IMR-90 (cell line): ENCODE data around the gene B4GALT5. TPM values are rescaled to one million over a fixed set of nuclear protein-coding genes. Genes with fewer than 3 reads are reported as not detected.

Source experiments
- ATAC-seq: fragments of 200-7000 bp; cut with Tn5 transposase; 2 replicates; pipeline ENCODE4 v1.9.1; 2020; ENCODE audit warnings: low read depth, mild to moderate bottlenecking, moderate library complexity
- BruUV-seq: library from RNA; stranded (reverse); fragments of 400-500 nt; replicated peaks from 2 replicates; lab custom pipeline; 2021; lab: Mats Ljungman, UMichigan
- CTCF ChIA-PET: fragments of 300-600 bp; formaldehyde crosslinking; extraction: SDS; loops from one replicate; lab custom pipeline; 2021; ENCODE audit warnings: antibody characterized with exemption; lab: Yijun Ruan, JAX
- POLR2A ChIA-PET: fragments of 300-600 bp; sonication (Branson Sonifier 250); formaldehyde crosslinking; loops from one replicate; lab custom pipeline; 2022; ENCODE audit warnings: antibody characterized with exemption; ENCODE audit not compliant: unreplicated experiment; lab: Charles Lee
- DNase-seq: peaks from one replicate; pipeline ENCODE4 v3.0.0; 2013
- H2AFZ ChIP-seq: replicated peaks from 2 replicates; pipeline ENCODE3; 2013; ENCODE audit warnings: low read length, mild to moderate bottlenecking; ENCODE audit not compliant: poor library complexity
- H2AK5ac ChIP-seq: 2 replicates; pipeline ENCODE4 v1.6.1; 2013; ENCODE audit warnings: low read depth, low read length, inconsistent platforms
- H2AK9ac ChIP-seq: replicated peaks from 2 replicates; pipeline ENCODE3; 2013; ENCODE audit warnings: mild to moderate bottlenecking, low read depth, low read length, moderate library complexity; ENCODE audit not compliant: poor library complexity
- H2BK120ac ChIP-seq: 2 replicates; pipeline ENCODE4 v1.6.1; 2013; ENCODE audit warnings: low read depth, low read length, inconsistent platforms
- H2BK15ac ChIP-seq: 3 replicates; pipeline ENCODE4 v1.6.1; 2013; ENCODE audit warnings: low read depth, low read length, inconsistent platforms
- H2BK20ac ChIP-seq: 2 replicates; pipeline ENCODE4 v1.6.1; 2013; ENCODE audit warnings: low read depth, mild to moderate bottlenecking, inconsistent platforms, low read length, moderate library complexity
- H2BK5ac ChIP-seq: 2 replicates; pipeline ENCODE4 v1.6.1; 2013; ENCODE audit warnings: mild to moderate bottlenecking, low read depth, low read length, inconsistent platforms; ENCODE audit not compliant: poor library complexity, severe bottlenecking
- H3K14ac ChIP-seq: replicated peaks from 2 replicates; pipeline ENCODE4 v1.6.1; 2013; ENCODE audit warnings: low read depth, low read length, inconsistent platforms
- H3K18ac ChIP-seq: 2 replicates; pipeline ENCODE4 v1.6.1; 2013; ENCODE audit warnings: low read depth, low read length, control low read depth
- H3K23ac ChIP-seq: 2 replicates; pipeline ENCODE4 v1.6.1; 2013; ENCODE audit warnings: low read depth, low read length, inconsistent platforms
- H3K27ac ChIP-seq: 2 replicates; pipeline ENCODE4 v1.5.1; 2013; ENCODE audit warnings: mild to moderate bottlenecking, control low read depth, low read length; ENCODE audit not compliant: insufficient read depth
- H3K27me3 ChIP-seq: 2 replicates; pipeline ENCODE4 v1.6.1; 2013; ENCODE audit warnings: low read length; ENCODE audit not compliant: control insufficient read depth, insufficient read depth
- H3K36me3 ChIP-seq: 2 replicates; pipeline ENCODE4 v1.6.1; 2013; ENCODE audit warnings: low read length, mixed read lengths; ENCODE audit not compliant: control insufficient read depth, insufficient read depth
- H3K4ac ChIP-seq: 2 replicates; pipeline ENCODE4 v1.6.1; 2013; ENCODE audit warnings: low read depth, low read length, inconsistent platforms
- H3K4me1 ChIP-seq: 2 replicates; pipeline ENCODE4 v1.6.1; 2013; ENCODE audit warnings: low read length, mixed read lengths; ENCODE audit not compliant: control insufficient read depth, insufficient read depth
- H3K4me2 ChIP-seq: 2 replicates; pipeline ENCODE4 v1.6.1; 2013; ENCODE audit warnings: low read depth, mild to moderate bottlenecking, control low read depth, low read length, moderate library complexity
- H3K4me3 ChIP-seq: 2 replicates; pipeline ENCODE4 v1.5.1; 2013; ENCODE audit warnings: low read depth, mild to moderate bottlenecking, control low read depth, low read length, moderate library complexity; ENCODE audit not compliant: insufficient read depth
- H3K56ac ChIP-seq: 2 replicates; pipeline ENCODE4 v1.6.1; 2013; ENCODE audit warnings: low read length, inconsistent platforms; ENCODE audit not compliant: insufficient read depth; ENCODE audit errors: extremely low read depth
- H3K79me1 ChIP-seq, 2 experiments: 2 replicates each; pipeline ENCODE4 v1.6.1; 2013; ENCODE audit warnings: low read length in 2 of 2, inconsistent platforms in 1 of 2, low read depth in 1 of 2
- H3K9ac ChIP-seq: 2 replicates; pipeline ENCODE4 v1.6.1; 2013; ENCODE audit warnings: low read depth, low read length, control low read depth
- H3K9me1 ChIP-seq: 2 replicates; pipeline ENCODE4 v1.6.1; 2013; ENCODE audit warnings: low read length, inconsistent platforms; ENCODE audit not compliant: insufficient read depth
- H3K9me3 ChIP-seq: 2 replicates; pipeline ENCODE4 v1.6.1; 2013; ENCODE audit warnings: low read length; ENCODE audit not compliant: control insufficient read depth, insufficient read depth
- H4K20me1 ChIP-seq: 2 replicates; pipeline ENCODE4 v1.6.1; 2013; ENCODE audit warnings: low read length, inconsistent platforms; ENCODE audit not compliant: insufficient read depth
- H4K5ac ChIP-seq: 2 replicates; pipeline ENCODE4 v1.6.1; 2013; ENCODE audit warnings: mild to moderate bottlenecking, low read depth, low read length, control low read depth
- H4K8ac ChIP-seq, 2 experiments: 2 replicates each; pipeline ENCODE4 v1.6.1; 2013; ENCODE audit warnings: low read depth in 2 of 2, low read length in 2 of 2, control low read depth in 1 of 2, inconsistent platforms in 1 of 2
- H4K91ac ChIP-seq: 2 replicates; pipeline ENCODE4 v1.6.1; 2013; ENCODE audit warnings: low read depth, low read length, inconsistent platforms; ENCODE audit not compliant: insufficient read depth
- BHLHE40 ChIP-seq: fragments of 150-350 bp; IDR thresholded peaks from 2 replicates; pipeline ENCODE4 v1.6.1; 2016; ENCODE audit warnings: mild to moderate bottlenecking, low read depth, low read length
- CEBPB ChIP-seq: IDR thresholded peaks from 2 replicates; pipeline ENCODE4 v1.6.1; 2012; ENCODE audit warnings: low read depth, low read length, improper control_type of control experiment
- CHD1 ChIP-seq: IDR thresholded peaks from 2 replicates; pipeline ENCODE4 v1.6.1; 2012; ENCODE audit warnings: low read depth, low read length, improper control_type of control experiment
- CTCF ChIP-seq: conservative IDR thresholded peaks from 2 replicates; pipeline ENCODE4 v1.5.1; 2012; ENCODE audit warnings: mild to moderate bottlenecking, low read depth, low read length, improper control_type of control experiment
- ELK1 ChIP-seq: fragments of 150-350 bp; IDR thresholded peaks from 2 replicates; pipeline ENCODE4 v1.6.1; 2016; ENCODE audit warnings: low read depth, mild to moderate bottlenecking, low read length, moderate library complexity, borderline replicate concordance
- FOS ChIP-seq: fragments of 150-350 bp; IDR thresholded peaks from 2 replicates; pipeline ENCODE4 v1.6.1; 2016; ENCODE audit warnings: low read depth, low read length
- MAZ ChIP-seq: IDR thresholded peaks from 2 replicates; pipeline ENCODE4 v1.6.1; 2012; ENCODE audit warnings: low read depth, mild to moderate bottlenecking, low read length, improper control_type of control experiment, moderate library complexity, borderline replicate concordance
- MXI1 ChIP-seq: IDR thresholded peaks from 2 replicates; pipeline ENCODE4 v1.6.1; 2012; ENCODE audit warnings: low read depth, mild to moderate bottlenecking, low read length, moderate library complexity, borderline replicate concordance
- NFE2L2 ChIP-seq: fragments of 150-350 bp; IDR thresholded peaks from 2 replicates; pipeline ENCODE4 v1.6.1; 2016; ENCODE audit warnings: low read depth, mild to moderate bottlenecking, low read length
- POLR2A ChIP-seq: IDR thresholded peaks from 2 replicates; pipeline ENCODE4 v1.6.1; 2012; ENCODE audit warnings: mild to moderate bottlenecking, low read depth, low read length
- RAD21 ChIP-seq: IDR thresholded peaks from 2 replicates; pipeline ENCODE4 v1.6.1; 2012; ENCODE audit warnings: low read length, improper control_type of control experiment
- RCOR1 ChIP-seq: IDR thresholded peaks from 2 replicates; pipeline ENCODE4 v1.6.1; 2012; ENCODE audit warnings: mild to moderate bottlenecking, low read length, improper control_type of control experiment; ENCODE audit not compliant: insufficient replicate concordance
- RFX5 ChIP-seq: IDR thresholded peaks from 2 replicates; pipeline ENCODE4 v1.8.0; 2012; ENCODE audit warnings: low read depth, mild to moderate bottlenecking, low read length, moderate library complexity
- SMC3 ChIP-seq: fragments of 150-350 bp; IDR thresholded peaks from 2 replicates; pipeline ENCODE4 v1.6.1; 2016; ENCODE audit warnings: low read depth, mild to moderate bottlenecking, antibody characterized with exemption, low read length, moderate library complexity
- WGBS, 2 experiments: methylation state at CpG; one replicate each; pipeline versions ENCODE4 v1.1.5 to v1.1.7; 2013; ENCODE audit warnings: missing lambda C conversion rate in 2 of 2; ENCODE audit not compliant: insufficient read length in 1 of 2; ENCODE audit errors: extremely low coverage in 2 of 2; 5-methylcytosine and 5-hydroxymethylcytosine counted together
- dilution Hi-C: fragments of 300-500 bp; cut with HindIII; formaldehyde crosslinking; loops from one replicate; pipeline ENCODE4 v1.14.3; 2018; ENCODE audit warnings: low sequenced_read_pairs; ENCODE audit not compliant: unreplicated experiment
- in situ Hi-C: fragments of 300-500 bp; cut with MboI; formaldehyde crosslinking; loops from 3 replicates; pipeline ENCODE4 v1.14.3; 2019; ENCODE audit warnings: low sequenced_read_pairs, inconsistent platforms, mixed read lengths
- intact Hi-C: fragments of 100-400 bp; cut with micrococcal nuclease; formaldehyde crosslinking; loops from 2 replicates; pipeline ENCODE4 v1.10.0; 2022
- polyA plus RNA-seq, 3 experiments: library from polyadenylated mRNA; depleted of rRNA; stranded (reverse); fragments of >200 nt; gene quantifications; 2 replicates each; pipeline ENCODE4 v1.2.3, GENCODE V29; 2012; ENCODE audit warnings: low replicate concordance in 1 of 3
- total RNA-seq: library from RNA; depleted of rRNA; stranded (reverse); fragments of >200 nt; gene quantifications from 2 replicates; pipeline ENCODE4 v1.2.3, GENCODE V29; 2012
- TF ChIP-seq, protein P1 (sequence below): fragments of 150-350 bp; IDR thresholded peaks from 2 replicates; pipeline ENCODE4 v1.6.1; 2017; ENCODE audit warnings: mild to moderate bottlenecking, antibody characterized with exemption, low read length, low read depth

The B4GALT5 gene
- total and polyA plus RNA-seq, 2 of the 4 experiments (the other 2 are of a cell fraction) = 11.3 to 20.4 TPM

- Histone ChIP-seq H2AK5ac (no peak overlapping the region; the same call in 1 of the 2 replicates), H3K79me1 (0 out of 4 replicates have a peak, but pooled peaks cover 0 to 5% of the 10 kb centered on the region in 2 experiments), H3K14ac (no peak overlapping the region), H3K4ac (no peak overlapping the region), H2BK15ac (no peak overlapping the region), H3K27ac (no peak overlapping the region), H3K4me3 (no peak overlapping the region), H2BK20ac (no peak overlapping the region), H4K8ac (no peak overlapping the region), H3K9me3 (peaks cover 5% of the 10 kb centered on the region; the same call in 1 of the 2 replicates), H4K20me1 (no peaks in the 10 kb centered on the region), H3K4me2 (no peak overlapping the region), H3K36me3 (peaks cover 12% of the 10 kb centered on the region; the same call in 1 of the 2 replicates), H3K9me1 (no peaks in the 10 kb centered on the region; the same call in 1 of the 2 replicates), H4K5ac (no peak overlapping the region), H3K56ac (no peak overlapping the region), H2BK5ac (no peak overlapping the region), H4K91ac (no peak overlapping the region), H2AFZ (no peak overlapping the region), H3K18ac (no peak overlapping the region), H2AK9ac (no peak overlapping the region), H3K4me1 (no peaks in the 10 kb centered on the region), H3K27me3 (peaks cover 12% of the 10 kb centered on the region), H3K9ac (no peak overlapping the region), H2BK120ac (no peak overlapping the region), H3K23ac (no peak overlapping the region)
- ChIA-PET CTCF (no interaction called here), POLR2A (no interaction called here)
- WGBS, 2 experiments = 66% methylated on average over 3 of the region's 10 CpGs; no CpG with 5 or more reads in 1 of the 2 experiments
- DNase-seq = no peak
- dilution Hi-C loops = no loop called here
- no TSS peak for BruUV-seq
- intact Hi-C loops = no loop called here
- ATAC-seq = no peak
- in situ Hi-C loops = no loop called here
- TF ChIP-seq CEBPB (no peak), ELK1 (no peak), RFX5 (no peak), RAD21 (no peak), CTCF (no peak), BHLHE40 (no peak), CHD1 (no peak), POLR2A (no peak), NFE2L2 (no peak), RCOR1 (no peak), MAZ (no peak), MXI1 (no peak), SMC3 (no peak), FOS (no peak)
- TF ChIP-seq, protein P1, sequence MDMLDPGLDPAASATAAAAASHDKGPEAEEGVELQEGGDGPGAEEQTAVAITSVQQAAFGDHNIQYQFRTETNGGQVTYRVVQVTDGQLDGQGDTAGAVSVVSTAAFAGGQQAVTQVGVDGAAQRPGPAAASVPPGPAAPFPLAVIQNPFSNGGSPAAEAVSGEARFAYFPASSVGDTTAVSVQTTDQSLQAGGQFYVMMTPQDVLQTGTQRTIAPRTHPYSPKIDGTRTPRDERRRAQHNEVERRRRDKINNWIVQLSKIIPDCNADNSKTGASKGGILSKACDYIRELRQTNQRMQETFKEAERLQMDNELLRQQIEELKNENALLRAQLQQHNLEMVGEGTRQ = no peak
These were observed 83.2 kb downstream of the B4GALT5 start for GRCh38 chr20:49630396-49630951.
